Embryonic facial prominence (tissue), 1 donor: ENCODE measurements around the gene PRSS36.
"Not testable (repeated sequence)": the region's sequence is repeated elsewhere in the genome, so short reads cannot be mapped to it uniquely, and the experiment has no call there.

Source experiments
- DNase-seq: peaks from one replicate; pipeline ENCODE4 v3.0.0-alpha.2; 2016; ENCODE audit errors: extremely low spot score

Gene PRSS36

GRCh38 chr16:31149894-31150890, at the start of gene PRSS36:
PRSS36 (minus strand) TSS chr16:31150066; CDS start chr16:31150035, 31 bp downstream.
- no peak for DNase-seq

DNA sequence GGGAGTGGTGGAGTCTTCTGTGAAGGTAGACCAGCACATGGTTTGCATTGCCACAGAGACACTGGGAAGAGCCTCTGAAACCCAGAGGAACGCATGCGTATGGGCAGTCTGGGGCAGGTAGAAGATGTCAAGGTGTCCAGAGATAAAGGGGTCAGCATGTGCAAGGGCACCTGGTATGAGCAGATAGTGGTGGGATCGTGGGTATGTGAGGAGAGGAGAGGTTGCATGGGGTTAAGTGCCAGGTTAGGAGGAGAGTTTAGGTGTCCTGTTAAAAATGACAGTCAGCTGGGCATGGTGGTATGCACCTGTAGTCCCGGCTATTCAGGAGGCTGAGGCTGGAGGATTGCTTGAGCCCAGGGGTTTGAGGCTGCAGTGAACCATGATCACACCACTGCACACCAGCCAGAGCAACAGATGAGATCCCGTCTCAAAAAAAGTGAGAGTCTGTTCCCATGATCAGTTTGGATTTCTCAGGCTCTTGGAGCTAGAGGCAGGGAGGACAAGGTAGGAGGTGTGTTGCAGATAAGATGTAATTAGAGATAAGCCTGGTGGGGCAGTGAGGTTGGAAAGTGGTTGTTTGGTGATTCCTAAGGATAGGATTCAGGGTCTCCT, 49.7 kb upstream of the PRSS36 start:
- no peak for DNase-seq

DNA sequence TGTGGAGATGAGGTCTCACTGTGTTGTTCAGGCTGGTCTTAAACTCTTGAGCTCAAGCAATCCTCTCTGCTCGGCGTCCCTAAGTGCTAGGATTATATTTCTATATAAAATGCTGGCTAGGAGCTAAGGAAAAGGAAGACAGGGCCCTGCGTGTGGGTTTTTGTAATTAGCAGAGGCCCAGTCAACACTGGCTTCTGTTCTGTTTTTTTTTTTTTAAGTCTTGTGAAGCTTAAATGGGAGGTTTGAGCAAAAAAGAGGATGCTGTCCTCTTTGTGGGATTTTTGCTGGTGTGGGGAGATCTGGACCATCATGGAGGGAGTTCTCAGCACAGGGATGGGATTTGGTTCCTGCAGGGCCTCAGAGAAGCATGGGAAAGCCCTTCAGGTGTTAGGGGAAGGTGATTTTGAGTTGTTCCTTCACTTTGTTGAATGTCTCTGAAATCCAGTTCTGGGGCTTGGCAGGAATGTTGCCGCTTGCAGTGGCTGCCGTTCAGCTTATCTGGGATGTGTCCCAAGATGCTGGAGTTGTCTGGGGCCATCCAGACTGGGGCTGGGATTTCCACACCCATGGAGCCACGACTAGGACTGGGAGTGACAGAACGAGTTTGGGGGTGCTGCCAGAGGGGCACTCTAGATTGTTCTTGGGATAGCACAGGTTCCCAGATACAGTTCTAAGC, 48.5 kb upstream of the PRSS36 start:
- no peak for DNase-seq

GRCh38 chr16:31196324-31197088, 46.6 kb upstream of the PRSS36 start:
- no peak for DNase-seq

DNA sequence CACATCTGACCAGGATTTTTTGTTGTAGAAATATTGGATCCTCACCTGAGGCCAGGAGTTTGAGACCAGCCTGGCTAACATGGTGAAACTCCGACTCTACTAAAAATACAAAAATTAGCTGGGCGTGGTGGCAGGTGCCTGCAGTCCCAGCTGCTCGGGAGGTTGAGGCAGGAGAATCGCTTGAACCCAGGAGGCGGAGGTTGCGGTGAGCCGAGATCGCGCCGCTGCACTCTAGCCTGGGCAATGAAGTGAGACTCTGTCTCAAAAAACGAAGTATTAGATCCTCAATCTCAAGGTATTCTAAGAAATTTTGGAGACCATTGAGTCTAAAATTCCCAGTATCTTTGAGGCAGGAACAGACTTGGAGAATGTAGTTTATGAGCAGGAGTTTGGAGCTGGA, 46.0 kb upstream of the PRSS36 start:
- not testable (repeated sequence) for DNase-seq

DNA sequence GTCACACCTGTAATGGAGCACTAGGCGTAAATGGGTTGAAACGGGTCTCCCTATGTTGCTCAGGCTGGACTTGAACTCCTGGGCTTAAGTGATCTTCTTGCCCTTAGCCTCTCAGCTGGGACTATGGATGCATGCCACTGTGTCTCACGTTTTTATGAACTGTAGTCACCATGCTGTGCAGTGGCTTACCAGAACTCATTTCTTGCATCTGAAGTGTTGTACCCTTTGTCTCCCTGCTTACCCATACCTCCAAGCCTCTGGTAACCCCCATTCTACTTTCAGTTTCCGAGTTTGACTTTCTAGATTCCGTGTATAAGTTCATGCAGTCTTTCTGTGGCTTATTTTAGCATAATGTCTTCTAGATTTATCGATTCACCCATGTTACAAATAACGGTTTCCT, 45.0 kb upstream of the PRSS36 start:
- no peak for DNase-seq

GRCh38 chr16:31193874-31194273, 44.0 kb upstream of the PRSS36 start:
- DNase-seq = no peak

DNA sequence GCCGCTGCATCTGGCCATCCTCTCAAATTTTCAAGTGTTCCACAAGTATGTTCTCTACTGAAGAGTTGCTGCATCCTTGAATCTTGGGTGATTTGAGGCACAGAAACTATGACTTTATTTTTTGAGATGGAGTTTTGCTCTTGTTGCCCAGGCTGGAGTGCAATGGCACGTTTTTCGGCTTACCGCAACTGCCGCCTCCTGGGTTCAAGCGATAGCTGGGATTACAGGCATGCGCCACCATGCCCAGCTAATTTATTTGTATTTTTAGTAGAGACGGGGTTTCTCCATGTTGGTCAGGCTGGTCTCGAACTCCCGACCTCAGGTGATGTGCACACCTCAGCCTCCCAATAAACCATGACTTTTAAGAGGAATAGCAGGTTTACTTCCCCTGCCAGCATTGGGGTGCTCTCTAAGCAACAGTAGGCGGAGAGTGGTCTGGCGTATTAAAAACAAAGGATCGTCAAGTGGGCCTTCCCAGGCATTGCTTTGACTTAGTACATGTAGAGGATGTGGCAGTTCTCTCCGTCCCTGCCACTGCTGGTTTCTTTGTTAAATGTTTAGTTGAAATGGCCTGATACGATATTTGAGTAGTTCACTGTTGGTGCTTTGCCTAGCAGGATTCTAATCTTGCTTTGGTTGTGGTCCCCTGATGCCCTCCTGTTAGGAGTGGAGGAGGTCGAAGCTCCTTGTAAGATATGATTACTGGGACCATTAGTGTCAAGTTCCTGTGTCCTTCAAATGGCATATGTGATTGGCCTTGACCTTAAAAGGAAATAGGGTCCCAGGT, 43.2 kb upstream of the PRSS36 start:
- DNase-seq = no peak

GRCh38 chr16:31191697-31192428, 42.0 kb upstream of the PRSS36 start:
- no peak for DNase-seq

- DNase-seq = no peak
Measured at GRCh38 chr16:31190818-31191444, 41.1 kb upstream of the PRSS36 start.

GRCh38 chr16:31190061-31190460, 40.2 kb upstream of the PRSS36 start:
- DNase-seq = no peak

- no peak for DNase-seq
Measured at GRCh38 chr16:31189412-31189778, 39.5 kb upstream of the PRSS36 start.

DNA sequence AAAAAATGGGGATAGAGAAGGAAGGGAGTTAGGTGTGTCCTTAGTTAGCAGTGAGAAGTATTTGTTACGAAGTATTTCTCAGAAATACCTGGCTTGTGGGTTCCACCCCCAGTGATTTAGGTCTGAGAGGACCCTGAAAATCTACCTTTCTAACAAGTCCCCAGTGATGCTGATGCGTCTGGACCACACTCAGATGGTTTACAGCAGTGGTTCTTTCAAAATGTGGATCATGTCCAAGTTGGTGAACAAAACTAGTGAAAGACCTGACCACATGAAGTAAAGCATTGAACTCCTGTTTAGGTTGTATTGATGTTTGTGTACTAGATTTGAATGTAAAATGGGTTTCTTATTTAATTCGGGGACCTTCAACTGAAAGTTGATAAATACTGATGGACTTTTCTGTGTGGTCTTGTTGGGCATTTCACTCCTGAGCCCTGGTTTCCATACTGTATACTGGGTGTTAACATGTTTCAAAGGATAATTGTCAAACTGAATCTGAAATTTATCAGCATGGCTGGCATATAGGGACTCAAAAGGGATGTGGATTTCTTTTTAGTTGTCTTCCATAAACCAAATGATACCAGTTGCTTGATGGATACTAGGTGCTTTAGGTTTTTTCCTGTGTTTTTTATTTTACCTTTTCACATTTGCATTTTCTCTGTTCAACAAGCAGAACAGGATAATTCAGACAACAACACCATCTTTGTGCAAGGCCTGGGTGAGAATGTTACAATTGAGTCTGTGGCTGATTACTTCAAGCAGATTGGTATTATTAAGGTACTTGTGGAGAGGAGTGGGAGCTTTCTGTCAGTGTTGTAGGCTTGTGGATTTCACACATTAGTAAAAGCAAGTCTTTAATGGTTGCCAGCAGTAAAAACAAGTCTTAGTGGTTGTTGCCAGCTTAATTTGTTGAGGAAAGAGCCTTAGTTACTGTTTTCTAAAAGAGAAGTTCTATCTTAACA, 38.9 kb upstream of the PRSS36 start:
- DNase-seq = no peak

GRCh38 chr16:31187808-31188189, 37.9 kb upstream of the PRSS36 start:
- no peak for DNase-seq

- DNase-seq = no peak
Measured at GRCh38 chr16:31186930-31187807, 37.3 kb upstream of the PRSS36 start.

- no peak for DNase-seq
Measured at GRCh38 chr16:31186176-31186575, 36.3 kb upstream of the PRSS36 start.

GRCh38 chr16:31185339-31185738, 35.5 kb upstream of the PRSS36 start:
- DNase-seq = no peak

DNA sequence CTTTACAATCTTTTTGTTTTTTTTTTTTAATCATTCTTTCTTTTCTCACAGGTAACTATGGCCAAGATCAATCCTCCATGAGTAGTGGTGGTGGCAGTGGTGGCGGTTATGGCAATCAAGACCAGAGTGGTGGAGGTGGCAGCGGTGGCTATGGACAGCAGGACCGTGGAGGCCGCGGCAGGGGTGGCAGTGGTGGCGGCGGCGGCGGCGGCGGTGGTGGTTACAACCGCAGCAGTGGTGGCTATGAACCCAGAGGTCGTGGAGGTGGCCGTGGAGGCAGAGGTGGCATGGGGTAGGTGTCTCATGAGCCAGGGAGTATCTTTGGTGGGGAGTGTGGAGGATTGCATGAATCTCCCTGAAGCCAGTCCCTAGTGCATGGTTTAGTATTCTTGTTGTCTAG, 35.0 kb upstream of the PRSS36 start:
- no peak for DNase-seq
